HG03135 (cell line): ENCODE data around the gene RPL37A.
"Not testable (repeated sequence)": the region's sequence is repeated elsewhere in the genome, so short reads cannot be mapped to it uniquely, and the experiment has no call there.

Experiments
- ATAC-seq: cut with Tn5 transposase; IDR thresholded peaks from one replicate; pipeline ENCODE4 v1.9.1; 2021; ENCODE audit warnings: mild to moderate bottlenecking, moderate library complexity; ENCODE audit not compliant: unreplicated experiment

RPL37A gene

GRCh38 chr2:216516730-216517350 lies 18.2 kb downstream of the RPL37A start:
- ATAC-seq = no peak

GRCh38 chr2:216517447-216518225 lies 19.0 kb downstream of the RPL37A start:
- no peak for ATAC-seq

- not testable (repeated sequence) for ATAC-seq
Observed at GRCh38 chr2:216518566-216519119, 20.0 kb downstream of the RPL37A start.

GRCh38 chr2:216519154-216519762 lies 20.6 kb downstream of the RPL37A start:
- ATAC-seq = peak; percentile 52

GRCh38 chr2:216520112-216520511 lies 21.5 kb downstream of the RPL37A start:
- no peak for ATAC-seq

GRCh38 chr2:216522892-216523502 lies 24.4 kb downstream of the RPL37A start:
- ATAC-seq = no peak

GRCh38 chr2:216525972-216526371 lies 27.3 kb downstream of the RPL37A start:
- no peak for ATAC-seq

GRCh38 chr2:216526939-216527338 lies 28.3 kb downstream of the RPL37A start:
- no peak for ATAC-seq

- no peak for ATAC-seq
Observed at GRCh38 chr2:216527600-216527999, 29.0 kb downstream of the RPL37A start.

GRCh38 chr2:216532562-216532961 lies 33.9 kb downstream of the RPL37A start:
- no peak for ATAC-seq

GRCh38 chr2:216533609-216534008 lies 35.0 kb downstream of the RPL37A start:
- ATAC-seq = no peak

GRCh38 chr2:216534809-216535208 lies 36.2 kb downstream of the RPL37A start:
- no peak for ATAC-seq

GRCh38 chr2:216535454-216535995 lies 36.9 kb downstream of the RPL37A start:
- no peak for ATAC-seq

- no peak for ATAC-seq
Observed at GRCh38 chr2:216536734-216537210, 38.1 kb downstream of the RPL37A start.

GRCh38 chr2:216537366-216537765 lies 38.7 kb downstream of the RPL37A start:
- no peak for ATAC-seq

GRCh38 chr2:216538538-216538937 lies 39.9 kb downstream of the RPL37A start:
- ATAC-seq = no peak

- no peak for ATAC-seq
Observed at GRCh38 chr2:216539120-216539519, 40.5 kb downstream of the RPL37A start.

- ATAC-seq = no peak
Observed at GRCh38 chr2:216539791-216540241, 41.2 kb downstream of the RPL37A start.

- no peak for ATAC-seq
Observed at GRCh38 chr2:216540920-216541319, 42.3 kb downstream of the RPL37A start.

GRCh38 chr2:216541505-216541904 lies 42.9 kb downstream of the RPL37A start:
- ATAC-seq = no peak

GRCh38 chr2:216545359-216545758 lies 46.7 kb downstream of the RPL37A start:
- no peak for ATAC-seq
